IMR-90 (cell line): ENCODE data around the gene FBXL13. TPM values are rescaled to one million over a fixed set of nuclear protein-coding genes. Genes with fewer than 3 reads are reported as not detected.
"Not testable (repeated sequence)": the region's sequence is repeated elsewhere in the genome, so short reads cannot be mapped to it uniquely, and the experiment has no call there.

ENCODE experiments used
- ATAC-seq: fragments of 200-7000 bp; cut with Tn5 transposase; 2 replicates; pipeline ENCODE4 v1.9.1; 2020; ENCODE audit warnings: low read depth, mild to moderate bottlenecking, moderate library complexity
- BruUV-seq: library from RNA; stranded (reverse); fragments of 400-500 nt; replicated peaks from 2 replicates; lab custom pipeline; 2021; lab: Mats Ljungman, UMichigan
- CTCF ChIA-PET: fragments of 300-600 bp; formaldehyde crosslinking; extraction: SDS; loops from one replicate; lab custom pipeline; 2021; ENCODE audit warnings: antibody characterized with exemption; lab: Yijun Ruan, JAX
- POLR2A ChIA-PET: fragments of 300-600 bp; sonication (Branson Sonifier 250); formaldehyde crosslinking; loops from one replicate; lab custom pipeline; 2022; ENCODE audit warnings: antibody characterized with exemption; ENCODE audit not compliant: unreplicated experiment; lab: Charles Lee
- DNase-seq: peaks from one replicate; pipeline ENCODE4 v3.0.0; 2013
- H2AFZ ChIP-seq: replicated peaks from 2 replicates; pipeline ENCODE3; 2013; ENCODE audit warnings: low read length, mild to moderate bottlenecking; ENCODE audit not compliant: poor library complexity
- H2AK5ac ChIP-seq: 2 replicates; pipeline ENCODE4 v1.6.1; 2013; ENCODE audit warnings: low read depth, low read length, inconsistent platforms
- H2AK9ac ChIP-seq: replicated peaks from 2 replicates; pipeline ENCODE3; 2013; ENCODE audit warnings: mild to moderate bottlenecking, low read depth, low read length, moderate library complexity; ENCODE audit not compliant: poor library complexity
- H2BK120ac ChIP-seq: 2 replicates; pipeline ENCODE4 v1.6.1; 2013; ENCODE audit warnings: low read depth, low read length, inconsistent platforms
- H2BK15ac ChIP-seq: 3 replicates; pipeline ENCODE4 v1.6.1; 2013; ENCODE audit warnings: low read depth, low read length, inconsistent platforms
- H2BK20ac ChIP-seq: 2 replicates; pipeline ENCODE4 v1.6.1; 2013; ENCODE audit warnings: low read depth, mild to moderate bottlenecking, inconsistent platforms, low read length, moderate library complexity
- H2BK5ac ChIP-seq: 2 replicates; pipeline ENCODE4 v1.6.1; 2013; ENCODE audit warnings: mild to moderate bottlenecking, low read depth, low read length, inconsistent platforms; ENCODE audit not compliant: poor library complexity, severe bottlenecking
- H3K14ac ChIP-seq: replicated peaks from 2 replicates; pipeline ENCODE4 v1.6.1; 2013; ENCODE audit warnings: low read depth, low read length, inconsistent platforms
- H3K18ac ChIP-seq: 2 replicates; pipeline ENCODE4 v1.6.1; 2013; ENCODE audit warnings: low read depth, low read length, control low read depth
- H3K23ac ChIP-seq: 2 replicates; pipeline ENCODE4 v1.6.1; 2013; ENCODE audit warnings: low read depth, low read length, inconsistent platforms
- H3K27ac ChIP-seq: 2 replicates; pipeline ENCODE4 v1.5.1; 2013; ENCODE audit warnings: mild to moderate bottlenecking, control low read depth, low read length; ENCODE audit not compliant: insufficient read depth
- H3K27me3 ChIP-seq: 2 replicates; pipeline ENCODE4 v1.6.1; 2013; ENCODE audit warnings: low read length; ENCODE audit not compliant: control insufficient read depth, insufficient read depth
- H3K36me3 ChIP-seq: 2 replicates; pipeline ENCODE4 v1.6.1; 2013; ENCODE audit warnings: low read length, mixed read lengths; ENCODE audit not compliant: control insufficient read depth, insufficient read depth
- H3K4ac ChIP-seq: 2 replicates; pipeline ENCODE4 v1.6.1; 2013; ENCODE audit warnings: low read depth, low read length, inconsistent platforms
- H3K4me1 ChIP-seq: 2 replicates; pipeline ENCODE4 v1.6.1; 2013; ENCODE audit warnings: low read length, mixed read lengths; ENCODE audit not compliant: control insufficient read depth, insufficient read depth
- H3K4me2 ChIP-seq: 2 replicates; pipeline ENCODE4 v1.6.1; 2013; ENCODE audit warnings: low read depth, mild to moderate bottlenecking, control low read depth, low read length, moderate library complexity
- H3K4me3 ChIP-seq: 2 replicates; pipeline ENCODE4 v1.5.1; 2013; ENCODE audit warnings: low read depth, mild to moderate bottlenecking, control low read depth, low read length, moderate library complexity; ENCODE audit not compliant: insufficient read depth
- H3K56ac ChIP-seq: 2 replicates; pipeline ENCODE4 v1.6.1; 2013; ENCODE audit warnings: low read length, inconsistent platforms; ENCODE audit not compliant: insufficient read depth; ENCODE audit errors: extremely low read depth
- H3K79me1 ChIP-seq, 2 experiments: 2 replicates each; pipeline ENCODE4 v1.6.1; 2013; ENCODE audit warnings: low read length in 2 of 2, inconsistent platforms in 1 of 2, low read depth in 1 of 2
- H3K9ac ChIP-seq: 2 replicates; pipeline ENCODE4 v1.6.1; 2013; ENCODE audit warnings: low read depth, low read length, control low read depth
- H3K9me1 ChIP-seq: 2 replicates; pipeline ENCODE4 v1.6.1; 2013; ENCODE audit warnings: low read length, inconsistent platforms; ENCODE audit not compliant: insufficient read depth
- H3K9me3 ChIP-seq: 2 replicates; pipeline ENCODE4 v1.6.1; 2013; ENCODE audit warnings: low read length; ENCODE audit not compliant: control insufficient read depth, insufficient read depth
- H4K20me1 ChIP-seq: 2 replicates; pipeline ENCODE4 v1.6.1; 2013; ENCODE audit warnings: low read length, inconsistent platforms; ENCODE audit not compliant: insufficient read depth
- H4K5ac ChIP-seq: 2 replicates; pipeline ENCODE4 v1.6.1; 2013; ENCODE audit warnings: mild to moderate bottlenecking, low read depth, low read length, control low read depth
- H4K8ac ChIP-seq, 2 experiments: 2 replicates each; pipeline ENCODE4 v1.6.1; 2013; ENCODE audit warnings: low read depth in 2 of 2, low read length in 2 of 2, control low read depth in 1 of 2, inconsistent platforms in 1 of 2
- H4K91ac ChIP-seq: 2 replicates; pipeline ENCODE4 v1.6.1; 2013; ENCODE audit warnings: low read depth, low read length, inconsistent platforms; ENCODE audit not compliant: insufficient read depth
- WGBS, 2 experiments: methylation state at CpG; one replicate each; pipeline versions ENCODE4 v1.1.5 to v1.1.7; 2013; ENCODE audit warnings: missing lambda C conversion rate in 2 of 2; ENCODE audit not compliant: insufficient read length in 1 of 2; ENCODE audit errors: extremely low coverage in 2 of 2; 5-methylcytosine and 5-hydroxymethylcytosine counted together
- dilution Hi-C: fragments of 300-500 bp; cut with HindIII; formaldehyde crosslinking; loops from one replicate; pipeline ENCODE4 v1.14.3; 2018; ENCODE audit warnings: low sequenced_read_pairs; ENCODE audit not compliant: unreplicated experiment
- in situ Hi-C: fragments of 300-500 bp; cut with MboI; formaldehyde crosslinking; loops from 3 replicates; pipeline ENCODE4 v1.14.3; 2019; ENCODE audit warnings: low sequenced_read_pairs, inconsistent platforms, mixed read lengths
- intact Hi-C: fragments of 100-400 bp; cut with micrococcal nuclease; formaldehyde crosslinking; loops from 2 replicates; pipeline ENCODE4 v1.10.0; 2022
- polyA plus RNA-seq, 3 experiments: library from polyadenylated mRNA; depleted of rRNA; stranded (reverse); fragments of >200 nt; gene quantifications; 2 replicates each; pipeline ENCODE4 v1.2.3, GENCODE V29; 2012; ENCODE audit warnings: low replicate concordance in 1 of 3
- total RNA-seq: library from RNA; depleted of rRNA; stranded (reverse); fragments of >200 nt; gene quantifications from 2 replicates; pipeline ENCODE4 v1.2.3, GENCODE V29; 2012

Gene FBXL13
- total and polyA plus RNA-seq, 2 of the 4 experiments (the other 2 are of a cell fraction): 0.24 to 0.36 TPM

DNA sequence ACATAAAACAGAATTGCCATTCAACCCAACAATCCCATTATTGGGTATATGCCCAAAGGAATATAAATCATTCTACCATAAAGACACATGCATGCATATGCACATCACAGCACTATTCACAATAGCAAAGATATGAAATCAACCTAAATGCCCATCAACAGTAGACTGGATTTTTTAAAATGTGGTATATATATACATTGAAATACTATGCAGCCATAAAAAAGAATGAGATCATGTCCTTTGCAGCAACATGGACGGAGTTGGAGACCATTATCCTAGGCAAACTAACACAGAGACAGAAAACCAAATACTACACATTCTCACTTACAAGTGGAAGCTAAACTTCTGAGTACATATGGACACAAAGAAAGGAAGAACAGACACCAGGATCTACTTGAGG lies 51.0 kb downstream of the FBXL13 start:
- H2AK5ac ChIP-seq, H2BK20ac ChIP-seq, H3K27me3 ChIP-seq, dilution Hi-C loops, H2AK9ac ChIP-seq, H3K4ac ChIP-seq, H2AFZ ChIP-seq, H3K79me1 ChIP-seq, CTCF ChIA-PET, intact Hi-C loops, H3K9me3 ChIP-seq, H3K4me3 ChIP-seq, in situ Hi-C loops, H3K9me1 ChIP-seq, H2BK120ac ChIP-seq, H3K27ac ChIP-seq, BruUV-seq, H3K4me1 ChIP-seq, H3K9ac ChIP-seq, H4K5ac ChIP-seq, ATAC-seq, H3K23ac ChIP-seq, H3K56ac ChIP-seq, H4K8ac ChIP-seq, H3K4me2 ChIP-seq, DNase-seq, H3K18ac ChIP-seq, POLR2A ChIA-PET, H4K20me1 ChIP-seq, H2BK5ac ChIP-seq, H3K36me3 ChIP-seq, H4K91ac ChIP-seq, H2BK15ac ChIP-seq, H3K14ac ChIP-seq: not testable (repeated sequence)
- WGBS, 2 experiments: no CpG with 5 or more reads among the region's 1 CpG

DNA sequence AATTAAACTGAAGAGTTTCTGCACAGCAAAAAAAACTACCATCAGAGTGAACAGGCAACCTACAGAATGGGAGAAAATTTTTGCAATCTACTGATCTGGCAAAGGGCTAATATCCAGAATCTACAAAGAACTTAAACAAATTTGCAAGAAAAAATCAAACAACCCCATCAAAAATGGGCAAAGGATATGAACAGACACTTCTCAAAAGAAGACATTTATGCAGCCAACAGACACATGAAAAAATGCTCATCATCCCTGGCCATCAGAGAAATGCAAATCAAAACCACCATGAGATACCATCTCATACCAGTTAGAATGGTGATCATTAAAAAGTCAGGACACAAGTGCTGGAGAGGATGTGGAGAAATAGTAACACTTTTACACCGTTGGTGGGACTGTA lies 53.1 kb downstream of the FBXL13 start:
- H3K18ac ChIP-seq, H2AK9ac ChIP-seq, H3K4me2 ChIP-seq, dilution Hi-C loops, BruUV-seq, H3K4me3 ChIP-seq, H4K20me1 ChIP-seq, CTCF ChIA-PET, H3K36me3 ChIP-seq, H3K9ac ChIP-seq, POLR2A ChIA-PET, H3K27ac ChIP-seq, H3K9me1 ChIP-seq, H2BK20ac ChIP-seq, H4K8ac ChIP-seq, H3K9me3 ChIP-seq, H3K79me1 ChIP-seq, H3K27me3 ChIP-seq, intact Hi-C loops, H3K4ac ChIP-seq, H3K14ac ChIP-seq, H3K23ac ChIP-seq, H3K4me1 ChIP-seq, ATAC-seq, H2BK5ac ChIP-seq, H3K56ac ChIP-seq, H2AFZ ChIP-seq, H4K91ac ChIP-seq, H2AK5ac ChIP-seq, in situ Hi-C loops, H2BK15ac ChIP-seq, H2BK120ac ChIP-seq, DNase-seq, H4K5ac ChIP-seq: not testable (repeated sequence)
- WGBS, 2 experiments: no CpG with 5 or more reads among the region's 1 CpG
